ENCODE results near the gene RALGAPA2. TPM values are rescaled to one million over a fixed set of nuclear protein-coding genes. Genes with fewer than 3 reads are reported as not detected.
A peak's percentile ranks its signal among the peaks of the same experiment; 100 is the strongest.

Gene RALGAPA2
- total RNA-seq, result 10 to 100 TPM; 18.4 to 27.4 (median 25.2) TPM

DNA sequence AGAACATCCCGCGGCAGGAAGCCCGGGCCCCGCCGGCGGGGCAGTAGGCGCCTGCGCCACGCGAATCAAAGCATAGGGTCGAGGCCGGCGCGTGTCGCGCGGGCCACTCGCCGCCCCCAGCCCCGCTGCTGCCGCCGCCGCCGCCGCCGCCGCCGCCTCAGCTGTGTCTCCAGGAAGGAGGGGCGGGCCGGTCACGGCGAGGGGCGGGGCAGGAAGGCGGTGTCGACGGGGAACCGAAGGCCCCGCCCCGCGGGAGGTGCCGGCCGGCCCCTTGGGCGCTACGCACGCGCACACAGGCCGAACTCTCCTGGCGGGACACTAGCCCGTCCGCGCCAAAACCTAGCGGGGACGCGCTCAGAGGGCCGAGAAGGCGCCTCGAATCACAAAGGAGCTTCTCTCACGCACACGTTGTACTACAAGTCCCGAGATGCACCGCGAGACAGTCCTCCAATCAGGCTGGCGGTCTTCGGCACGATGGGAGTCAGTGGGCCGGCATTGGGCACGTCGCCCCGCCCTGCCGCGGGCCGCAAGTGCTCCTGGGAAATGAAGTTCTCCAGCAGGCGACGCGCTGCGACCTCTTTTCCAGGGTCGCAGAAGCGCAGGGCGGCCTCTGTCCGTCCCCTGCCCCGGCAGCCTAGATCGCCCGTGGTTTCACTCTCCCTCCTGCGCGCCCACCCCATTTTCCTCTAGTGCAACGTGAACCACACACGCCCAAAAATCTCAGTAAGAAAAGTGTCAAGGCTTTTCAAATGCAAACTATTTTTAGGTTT, at the start of gene RALGAPA2:
TSS of gene RALGAPA2 (minus strand) at position 171 of the 770 bp plus-strand sequence. CDS start at position 7, 164 bp downstream.
- peak; percentile 98 for ATAC-seq
- no peaks in the 10 kb centered on the region for H3K27me3 ChIP-seq
- H3K27ac ChIP-seq, result peak within 1 kb of the TSS; percentile 64 to 96 (median 90)
- 7% methylated on average over 3 of the region's 87 CpGs; no CpG with 5 or more reads in 1 of the 2 donors for WGBS, 2 donors (ENCODE audit: low coverage in 1 of 2)
- H3K9me3 ChIP-seq, result no peaks in the 10 kb centered on the region
- H3K36me3 ChIP-seq, result no peaks in the 10 kb centered on the region
- H3K4me1 ChIP-seq, result peaks cover 0 to 35% (median 9%) of the 10 kb centered on the region in 3 donors
- TF ChIP-seq POLR2AphosphoS5 (IDR thresholded peaks at IDR 0.05) (peak; percentile 41), EP300 (IDR thresholded peaks at IDR 0.05) (no peak), POLR2A (IDR thresholded peaks at IDR 0.05) (peak; percentile 54 to 69)
- TF ChIP-seq, protein P1, sequence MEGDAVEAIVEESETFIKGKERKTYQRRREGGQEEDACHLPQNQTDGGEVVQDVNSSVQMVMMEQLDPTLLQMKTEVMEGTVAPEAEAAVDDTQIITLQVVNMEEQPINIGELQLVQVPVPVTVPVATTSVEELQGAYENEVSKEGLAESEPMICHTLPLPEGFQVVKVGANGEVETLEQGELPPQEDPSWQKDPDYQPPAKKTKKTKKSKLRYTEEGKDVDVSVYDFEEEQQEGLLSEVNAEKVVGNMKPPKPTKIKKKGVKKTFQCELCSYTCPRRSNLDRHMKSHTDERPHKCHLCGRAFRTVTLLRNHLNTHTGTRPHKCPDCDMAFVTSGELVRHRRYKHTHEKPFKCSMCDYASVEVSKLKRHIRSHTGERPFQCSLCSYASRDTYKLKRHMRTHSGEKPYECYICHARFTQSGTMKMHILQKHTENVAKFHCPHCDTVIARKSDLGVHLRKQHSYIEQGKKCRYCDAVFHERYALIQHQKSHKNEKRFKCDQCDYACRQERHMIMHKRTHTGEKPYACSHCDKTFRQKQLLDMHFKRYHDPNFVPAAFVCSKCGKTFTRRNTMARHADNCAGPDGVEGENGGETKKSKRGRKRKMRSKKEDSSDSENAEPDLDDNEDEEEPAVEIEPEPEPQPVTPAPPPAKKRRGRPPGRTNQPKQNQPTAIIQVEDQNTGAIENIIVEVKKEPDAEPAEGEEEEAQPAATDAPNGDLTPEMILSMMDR (IDR thresholded peaks at IDR 0.05), result peak in 2 of 4 experiments; percentile 15 to 52
- peak within 1 kb of the TSS; percentile 87 to 91 for H3K4me3 ChIP-seq

DNA sequence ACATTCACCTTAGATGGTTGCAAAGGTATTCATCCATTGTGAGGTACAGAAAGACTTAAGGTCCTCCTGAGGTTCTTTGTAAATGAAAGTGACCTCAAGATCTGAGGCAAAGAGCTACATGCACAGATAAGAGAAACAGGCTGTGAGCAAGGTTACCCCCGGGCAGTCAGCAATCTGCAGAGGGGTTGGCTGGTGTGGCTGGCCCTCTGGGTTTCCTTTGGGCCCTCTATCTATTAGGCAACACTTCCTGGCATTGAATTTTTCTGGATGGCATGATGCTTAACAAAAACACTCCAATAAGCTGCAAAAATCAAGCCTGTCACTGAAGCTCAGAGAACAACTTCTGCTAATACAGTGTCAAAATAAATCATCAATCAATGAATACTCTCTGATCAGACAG, 48.9 kb upstream of the RALGAPA2 start:
- Histone ChIP-seq H3K27me3 (peaks cover 12% of the 10 kb centered on the region), H3K27ac (peak overlapping the region in 1 of 4 donors; percentile 50), H3K4me3 (no peak overlapping the region), H3K36me3 (no peaks in the 10 kb centered on the region), H3K4me1 (no peaks in the 10 kb centered on the region), H3K9me3 (no peaks in the 10 kb centered on the region)
- 44% methylated on average over 1 of the region's 1 CpG; no CpG with 5 or more reads in 1 of the 2 donors for WGBS, 2 donors (ENCODE audit: low coverage in 1 of 2)
- ATAC-seq, result no peak
- TF ChIP-seq POLR2AphosphoS5 (IDR thresholded peaks at IDR 0.05), result no peak
- TF ChIP-seq EP300 (IDR thresholded peaks at IDR 0.05), result no peak
- no peak for TF ChIP-seq POLR2A (IDR thresholded peaks at IDR 0.05)
- TF ChIP-seq, protein P1 (IDR thresholded peaks at IDR 0.05), result no peak

GRCh38 chr20:20759132-20759531, 46.7 kb upstream of the RALGAPA2 start:
- no peaks in the 10 kb centered on the region for H3K4me1 ChIP-seq
- WGBS, 2 donors (ENCODE audit: low coverage in 1 of 2), result 17 to 28% methylated on average over 2 of the region's 6 CpGs
- no peak overlapping the region for H3K4me3 ChIP-seq
- TF ChIP-seq EP300 (IDR thresholded peaks at IDR 0.05) (no peak), POLR2AphosphoS5 (IDR thresholded peaks at IDR 0.05) (no peak), POLR2A (IDR thresholded peaks at IDR 0.05) (no peak)
- TF ChIP-seq, protein P1 (IDR thresholded peaks at IDR 0.05), result no peak
- H3K27ac ChIP-seq, result peak overlapping the region in 2 of 4 donors; percentile 11 to 48
- H3K27me3 ChIP-seq, result peaks cover 16% of the 10 kb centered on the region
- no peaks in the 10 kb centered on the region for H3K36me3 ChIP-seq
- ATAC-seq, result no peak
- H3K9me3 ChIP-seq, result no peaks in the 10 kb centered on the region

DNA sequence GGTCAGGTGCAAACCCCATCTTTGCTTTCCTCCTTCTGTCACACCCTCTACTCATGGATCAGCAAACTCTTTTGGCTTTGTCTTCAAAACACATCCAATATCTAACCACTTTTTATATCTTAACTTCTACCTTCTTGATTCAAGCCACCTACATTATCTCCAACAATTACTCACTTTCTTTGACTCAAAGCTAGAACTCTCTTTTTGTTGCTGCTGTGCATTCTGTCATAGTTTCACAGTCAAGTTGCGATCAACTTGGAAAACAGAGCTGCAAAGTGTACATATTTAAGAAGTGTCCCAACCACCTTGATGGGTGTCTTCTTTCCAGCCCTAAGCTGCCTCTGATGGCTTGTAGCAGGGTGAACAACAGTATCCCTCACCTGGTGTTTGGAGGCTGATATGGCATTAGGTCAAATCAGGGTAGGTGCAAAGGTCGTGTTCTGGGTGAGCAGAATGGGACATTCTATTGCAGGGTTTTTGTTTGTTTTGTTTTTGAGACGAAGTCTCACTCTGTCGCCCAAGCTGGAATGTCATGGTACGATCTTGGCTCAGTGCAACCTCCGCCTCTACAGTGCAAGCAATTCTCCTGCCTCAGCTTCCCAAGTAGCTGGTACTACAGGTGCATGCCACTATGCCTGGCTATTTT, 43.4 kb upstream of the RALGAPA2 start:
- no peaks in the 10 kb centered on the region for H3K4me1 ChIP-seq
- H3K36me3 ChIP-seq, result no peaks in the 10 kb centered on the region
- H3K4me3 ChIP-seq, result no peak overlapping the region
- peaks cover 8% of the 10 kb centered on the region for H3K27me3 ChIP-seq
- no peaks in the 10 kb centered on the region for H3K9me3 ChIP-seq
- WGBS, 2 donors (ENCODE audit: low coverage in 1 of 2), result 89 to 91% methylated on average over 5 to 6 of the region's 6 CpGs
- ATAC-seq, result no peak
- H3K27ac ChIP-seq, result no peak overlapping the region
- TF ChIP-seq POLR2AphosphoS5 (IDR thresholded peaks at IDR 0.05), result no peak
- TF ChIP-seq, protein P1 (IDR thresholded peaks at IDR 0.05), result no peak
- TF ChIP-seq POLR2A (IDR thresholded peaks at IDR 0.05), result no peak
- no peak for TF ChIP-seq EP300 (IDR thresholded peaks at IDR 0.05)
